Astrocyte (in vitro differentiated cells and primary cell): ENCODE measurements around the gene C1orf159. TPM values are rescaled to one million over a fixed set of nuclear protein-coding genes. Genes with fewer than 3 reads are reported as not detected.

Experiments
- DNase-seq: peaks from one replicate; pipeline ENCODE4 v3.0.0-alpha.2; 2010; ENCODE audit warnings: low read depth
- FAIRE-seq: peaks from 2 replicates; lab custom pipeline; 2011; peaks lifted over from hg19 to GRCh38; lab: Jason Lieb, UNC
- H2AFZ ChIP-seq: 2 replicates; pipeline ENCODE4 v1.6.0; 2012; ENCODE audit warnings: low read depth, low read length, inconsistent platforms
- H3K27ac ChIP-seq: 2 replicates; pipeline ENCODE4 v1.5.1; 2011; ENCODE audit warnings: low read depth, low read length, inconsistent platforms
- H3K27me3 ChIP-seq: 2 replicates; pipeline ENCODE4 v1.6.0; 2011; ENCODE audit warnings: low read length, inconsistent platforms; ENCODE audit not compliant: insufficient read depth
- H3K36me3 ChIP-seq: 2 replicates; pipeline ENCODE4 v1.5.1; 2011; ENCODE audit warnings: low read length, inconsistent platforms; ENCODE audit not compliant: insufficient read depth
- H3K4me1 ChIP-seq: 2 replicates; pipeline ENCODE4 v1.5.1; 2011; ENCODE audit warnings: low read length, inconsistent platforms; ENCODE audit not compliant: insufficient read depth
- H3K4me2 ChIP-seq: 2 replicates; pipeline ENCODE4 v1.6.0; 2012; ENCODE audit warnings: low read length, inconsistent platforms
- H3K4me3 ChIP-seq: 2 replicates; pipeline ENCODE4 v1.5.1; 2011; ENCODE audit warnings: low read depth, mild to moderate bottlenecking, low read length, inconsistent platforms; ENCODE audit not compliant: insufficient read depth
- H3K79me2 ChIP-seq: 2 replicates; pipeline ENCODE4 v1.6.0; 2012; ENCODE audit warnings: mild to moderate bottlenecking, low read length, inconsistent platforms; ENCODE audit not compliant: insufficient read depth
- H3K9ac ChIP-seq: 2 replicates; pipeline ENCODE4 v1.6.0; 2012; ENCODE audit warnings: mild to moderate bottlenecking, low read length, inconsistent platforms
- H3K9me3 ChIP-seq: 2 replicates; pipeline ENCODE4 v1.5.1; 2012; ENCODE audit warnings: low read depth, mild to moderate bottlenecking, low read length, inconsistent platforms; ENCODE audit not compliant: insufficient read depth
- H4K20me1 ChIP-seq: 2 replicates; pipeline ENCODE4 v1.6.0; 2012; ENCODE audit warnings: low read length, inconsistent platforms; ENCODE audit not compliant: insufficient read depth
- H3K27ac Mint-ChIP-seq: one replicate; pipeline ENCODE4 v1.8.0; 2021; ENCODE audit warnings: mild to moderate bottlenecking, mixed read lengths; ENCODE audit not compliant: unreplicated experiment
- H3K27me3 Mint-ChIP-seq: one replicate; pipeline ENCODE4 v1.8.0; 2021; ENCODE audit warnings: low read depth, mixed read lengths; ENCODE audit not compliant: unreplicated experiment
- H3K36me3 Mint-ChIP-seq: one replicate; pipeline ENCODE4 v1.8.0; 2021; ENCODE audit warnings: low read depth, mixed read lengths; ENCODE audit not compliant: unreplicated experiment
- H3K4me1 Mint-ChIP-seq: one replicate; pipeline ENCODE4 v1.8.0; 2021; ENCODE audit warnings: low read depth, mixed read lengths; ENCODE audit not compliant: unreplicated experiment
- H3K4me3 Mint-ChIP-seq: one replicate; pipeline ENCODE4 v1.8.0; 2021; ENCODE audit warnings: mild to moderate bottlenecking, moderate library complexity, mixed read lengths; ENCODE audit not compliant: unreplicated experiment
- H3K9me3 Mint-ChIP-seq: one replicate; pipeline ENCODE4 v1.8.0; 2021; ENCODE audit warnings: mild to moderate bottlenecking, mixed read lengths; ENCODE audit not compliant: unreplicated experiment
- CTCF ChIP-seq: IDR thresholded peaks from 2 replicates; pipeline ENCODE4 v1.5.1; 2011; ENCODE audit warnings: low read depth, mild to moderate bottlenecking, inconsistent platforms, low read length, moderate library complexity; ENCODE audit not compliant: insufficient read depth
- EZH2 ChIP-seq: IDR thresholded peaks from 2 replicates; pipeline ENCODE4 v1.6.1; 2012; ENCODE audit warnings: mild to moderate bottlenecking, low read length, inconsistent platforms; ENCODE audit not compliant: insufficient read depth
- total RNA-seq: library from RNA; stranded (reverse); gene quantifications from 2 replicates; pipeline ENCODE4 v1.2.1, GENCODE V29; 2021

C1orf159 gene
- total RNA-seq, 1 donor from 2014 or later, result 13.9 TPM

DNA sequence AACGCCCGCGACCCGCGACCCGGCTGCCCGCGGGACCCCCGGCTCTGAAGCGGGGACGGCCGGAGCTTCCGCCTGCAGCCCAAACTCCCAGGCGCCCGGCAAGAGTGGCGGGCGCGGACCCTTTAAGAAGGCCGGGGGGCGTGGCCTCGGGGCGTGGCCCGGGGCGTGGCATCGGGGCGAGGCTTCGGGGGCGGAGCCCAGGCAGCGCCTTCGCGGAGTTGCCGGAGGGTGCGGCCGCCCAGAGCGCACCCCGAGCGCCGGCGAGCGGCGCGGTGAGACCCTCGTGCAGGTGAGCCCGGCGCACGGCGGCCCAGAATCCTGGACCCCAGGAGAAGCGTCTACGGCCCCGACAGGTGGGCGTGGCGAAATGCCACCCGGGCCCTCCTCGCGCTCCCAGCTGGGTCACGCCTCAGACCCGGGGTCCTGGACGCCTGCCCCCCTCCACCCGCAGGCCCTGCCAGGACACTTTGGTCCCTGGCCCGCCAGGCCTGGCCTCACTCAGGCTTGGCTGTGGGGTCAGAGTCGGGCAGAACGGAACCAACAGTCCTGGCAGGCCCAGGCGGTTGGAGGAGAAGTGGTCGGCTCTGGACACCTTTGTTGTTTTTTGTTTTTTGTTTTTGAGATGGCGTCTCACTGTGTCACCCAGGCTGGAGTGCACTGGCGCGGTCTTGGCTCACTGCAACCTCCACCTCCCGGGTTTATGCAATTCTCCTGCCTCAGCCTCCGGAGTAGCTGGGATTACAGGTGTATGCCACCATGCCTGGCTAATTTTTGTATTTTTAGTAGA, 56.2 kb downstream of the C1orf159 start:
- Histone ChIP-seq H3K9ac (peak overlapping the region; percentile 58), H3K9me3 (no peaks in the 10 kb centered on the region), H4K20me1 (peaks cover 23% of the 10 kb centered on the region), H3K27me3 (no peaks in the 10 kb centered on the region), H2AFZ (peak overlapping the region; percentile 80), H3K4me1 (peaks cover 26% of the 10 kb centered on the region), H3K4me3 (peak overlapping the region; percentile 61), H3K79me2 (no peaks in the 10 kb centered on the region), H3K27ac (no peak overlapping the region), H3K4me2 (peak overlapping the region; percentile 91), H3K36me3 (no peaks in the 10 kb centered on the region)
- Mint-ChIP-seq H3K4me3 (peak overlapping the region; percentile 84), H3K27ac (peak overlapping the region; percentile 34), H3K9me3 (no peaks in the 10 kb centered on the region), H3K36me3 (peaks cover 2% of the 10 kb centered on the region), H3K27me3 (peaks cover 4% of the 10 kb centered on the region), H3K4me1 (peaks cover 4% of the 10 kb centered on the region)
- peak; percentile 31 for DNase-seq
- FAIRE-seq, result no peak
- TF ChIP-seq EZH2, result no peak
- no peak for TF ChIP-seq CTCF

- H3K27ac ChIP-seq, result no peak overlapping the region
- H3K9ac ChIP-seq, result peak overlapping the region; percentile 52
- peaks cover 30% of the 10 kb centered on the region for H4K20me1 ChIP-seq
- peak overlapping the region; percentile 79 for H3K4me3 Mint-ChIP-seq
- H3K27me3 Mint-ChIP-seq, result peaks cover 4% of the 10 kb centered on the region
- peaks cover 21% of the 10 kb centered on the region for H3K4me1 ChIP-seq
- H3K4me3 ChIP-seq, result peak overlapping the region; percentile 61
- H3K36me3 Mint-ChIP-seq, result peaks cover 2% of the 10 kb centered on the region
- peak overlapping the region; percentile 91 for H3K4me2 ChIP-seq
- no peaks in the 10 kb centered on the region for H3K27me3 ChIP-seq
- H3K9me3 ChIP-seq, result no peaks in the 10 kb centered on the region
- no peak for TF ChIP-seq EZH2
- TF ChIP-seq CTCF, result no peak
- no peaks in the 10 kb centered on the region for H3K36me3 ChIP-seq
- FAIRE-seq, result no peak
- H3K9me3 Mint-ChIP-seq, result no peaks in the 10 kb centered on the region
- H3K4me1 Mint-ChIP-seq, result peaks cover 4% of the 10 kb centered on the region
- no peak for DNase-seq
- H3K79me2 ChIP-seq, result no peaks in the 10 kb centered on the region
- peak overlapping the region; percentile 80 for H2AFZ ChIP-seq
- H3K27ac Mint-ChIP-seq, result no peak overlapping the region
Measured at GRCh38 chr1:1058921-1059493, 56.9 kb downstream of the C1orf159 start.
